SH-SY5Y (cell line): Measurements from ENCODE around the gene LIN37.

Source experiments
- GATA2 ChIP-seq: IDR thresholded peaks from 2 replicates; pipeline ENCODE4 v1.6.1; 2011; ENCODE audit warnings: mild to moderate bottlenecking, low read depth, low read length
- GATA3 ChIP-seq: IDR thresholded peaks from 2 replicates; pipeline ENCODE4 v1.6.1; 2011; ENCODE audit warnings: low read depth, mild to moderate bottlenecking, low read length, moderate library complexity

The LIN37 gene

DNA sequence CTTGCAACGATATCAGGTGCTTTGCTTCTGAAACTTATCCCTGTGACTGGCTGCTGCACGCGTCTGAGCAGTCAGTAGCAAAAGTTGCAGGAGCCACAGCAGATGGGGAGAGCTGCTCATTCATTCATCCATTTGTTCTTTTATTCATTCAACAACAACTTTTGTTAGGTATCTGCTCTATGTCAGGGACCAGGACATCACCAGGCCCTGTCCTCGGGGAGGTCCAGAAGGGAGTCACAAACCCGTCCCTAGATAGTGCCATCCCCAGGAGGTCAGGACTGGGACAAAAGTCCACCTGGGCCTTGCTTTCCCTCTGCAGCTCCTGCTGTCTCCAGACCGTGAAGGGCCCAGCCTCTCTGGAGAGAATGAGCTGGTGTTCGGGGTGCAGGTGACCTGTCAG, 29.6 kb downstream of the LIN37 start:
- TF ChIP-seq GATA2: no peak
- TF ChIP-seq GATA3: no peak

DNA sequence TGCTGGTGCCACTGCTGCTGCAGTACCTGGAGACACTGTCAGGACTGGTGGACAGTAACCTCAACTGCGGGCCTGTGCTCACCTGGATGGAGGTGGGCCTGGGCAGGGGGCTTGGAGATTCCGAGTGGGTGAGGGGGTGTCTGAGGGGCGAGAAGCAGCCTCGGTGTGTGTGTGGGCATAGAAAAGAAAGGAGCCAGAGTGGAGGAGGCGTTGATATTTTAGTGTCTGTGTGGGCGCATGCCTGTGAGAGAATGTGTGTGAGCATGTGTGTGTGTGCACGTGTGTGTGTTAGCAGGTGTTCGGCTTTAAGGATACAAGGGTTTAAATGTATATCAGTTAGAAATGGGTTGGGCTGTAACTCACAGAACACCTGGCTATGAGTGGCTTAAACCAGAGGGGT, 30.7 kb downstream of the LIN37 start:
- TF ChIP-seq GATA2 (no peak), GATA3 (no peak)

DNA sequence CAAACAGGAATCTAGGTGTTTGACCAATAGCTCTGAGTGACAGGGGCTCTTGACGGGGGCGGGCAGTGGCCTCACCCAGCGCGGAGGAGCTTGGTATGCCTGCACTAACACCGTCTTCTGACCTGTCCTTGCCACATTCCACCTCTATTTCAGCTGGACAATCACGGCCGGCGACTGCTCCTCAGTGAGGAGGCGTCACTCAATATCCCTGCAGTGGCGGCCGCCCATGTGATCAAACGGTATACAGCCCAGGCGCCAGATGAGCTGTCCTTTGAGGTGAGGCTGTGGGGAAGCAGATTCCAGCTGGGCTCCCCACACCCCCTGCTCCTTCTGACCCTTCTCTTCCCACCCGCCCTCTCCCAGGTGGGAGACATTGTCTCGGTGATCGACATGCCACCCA, 31.7 kb downstream of the LIN37 start:
- TF ChIP-seq GATA3: no peak
- no peak for TF ChIP-seq GATA2

DNA sequence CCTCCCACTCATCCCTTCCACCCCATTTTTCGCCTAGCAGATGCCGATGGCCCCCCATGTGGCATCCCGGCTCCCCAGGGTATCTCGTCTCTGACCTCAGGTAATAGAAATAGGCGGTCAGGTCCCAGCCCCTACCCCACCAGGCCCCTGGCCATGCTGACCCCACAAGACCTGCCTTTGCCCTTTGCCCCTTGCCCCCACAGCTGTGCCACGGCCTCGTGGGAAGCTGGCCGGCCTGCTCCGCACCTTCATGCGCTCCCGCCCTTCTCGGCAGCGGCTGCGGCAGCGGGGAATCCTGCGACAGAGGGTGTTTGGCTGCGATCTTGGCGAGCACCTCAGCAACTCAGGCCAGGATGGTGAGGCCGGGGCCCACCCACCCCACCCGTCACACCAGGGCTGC, 32.3 kb downstream of the LIN37 start:
- TF ChIP-seq GATA3 (no peak), GATA2 (no peak)

- TF ChIP-seq GATA2 (no peak), GATA3 (no peak)
Observed at GRCh38 chr19:35781650-35782049, 33.3 kb downstream of the LIN37 start.

DNA sequence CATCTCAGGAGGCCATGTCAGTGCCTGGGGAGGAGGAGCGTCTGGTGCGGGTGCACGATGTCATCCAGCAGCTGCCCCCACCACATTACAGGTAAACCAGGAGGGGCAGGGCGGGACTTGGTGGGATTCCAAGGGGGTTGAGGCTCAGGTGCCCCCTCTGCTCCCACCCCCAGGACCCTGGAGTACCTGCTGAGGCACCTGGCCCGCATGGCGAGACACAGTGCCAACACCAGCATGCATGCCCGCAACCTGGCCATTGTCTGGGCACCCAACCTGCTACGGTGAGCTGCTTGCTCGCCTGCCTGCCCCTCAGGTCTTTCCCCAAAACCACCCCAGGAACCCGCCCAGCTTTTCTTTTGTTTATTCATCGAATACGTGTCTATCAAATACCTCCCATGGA, 34.2 kb downstream of the LIN37 start:
- TF ChIP-seq GATA2: no peak
- no peak for TF ChIP-seq GATA3

DNA sequence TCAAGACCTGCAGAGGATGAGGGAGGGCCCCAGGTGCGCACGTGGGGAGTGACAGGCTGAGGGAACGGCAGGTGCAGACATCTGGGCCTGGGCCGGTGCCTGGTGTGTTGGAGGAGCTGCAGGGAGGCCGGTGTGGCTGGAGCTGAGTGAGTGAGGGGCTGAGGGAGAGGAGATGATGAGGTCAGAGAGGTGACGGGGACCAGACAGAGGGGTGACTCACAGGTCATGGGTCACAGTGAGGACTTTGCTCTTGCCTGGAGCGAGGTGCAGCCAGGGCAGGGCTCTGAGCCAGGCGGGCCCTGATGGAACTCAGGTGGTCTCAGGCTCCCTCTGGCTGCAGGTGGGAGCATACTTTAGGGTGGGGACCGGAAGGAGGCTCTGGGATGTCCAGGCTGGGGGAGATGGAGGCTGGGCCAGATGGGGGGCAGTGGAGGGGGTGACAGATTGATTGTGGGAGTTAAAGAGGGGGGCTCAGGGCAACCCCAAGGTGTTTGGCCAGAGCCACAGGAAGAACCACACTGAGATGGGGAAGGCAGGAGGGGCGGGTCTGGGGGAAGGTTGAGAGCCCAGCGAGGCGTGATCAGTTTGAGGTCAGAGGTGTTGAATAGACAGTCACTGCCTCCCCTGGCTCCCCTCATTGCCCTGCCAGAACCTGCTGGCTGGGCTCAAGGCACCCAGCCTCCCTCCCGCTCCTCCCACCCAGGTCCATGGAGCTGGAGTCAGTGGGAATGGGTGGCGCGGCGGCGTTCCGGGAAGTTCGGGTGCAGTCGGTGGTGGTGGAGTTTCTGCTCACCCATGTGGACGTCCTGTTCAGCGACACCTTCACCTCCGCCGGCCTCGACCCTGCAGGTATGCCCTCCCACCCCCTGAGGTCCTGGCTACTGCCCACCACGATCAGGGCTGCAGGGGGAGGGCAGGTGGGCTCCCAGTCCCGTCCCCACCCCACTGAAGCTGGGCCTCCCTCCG, 35.4 kb downstream of the LIN37 start:
- TF ChIP-seq GATA2 (no peak), GATA3 (no peak)

- TF ChIP-seq GATA2: no peak
- no peak for TF ChIP-seq GATA3
Observed at GRCh38 chr19:35784503-35785338, 36.3 kb downstream of the LIN37 start.

GRCh38 chr19:35785339-35785627, 36.9 kb downstream of the LIN37 start:
- TF ChIP-seq GATA2 (no peak), GATA3 (no peak)

GRCh38 chr19:35786299-35787160, 38.2 kb downstream of the LIN37 start:
- TF ChIP-seq GATA2 (no peak), GATA3 (no peak)

- TF ChIP-seq GATA2 (no peak), GATA3 (no peak)
Observed at GRCh38 chr19:35787227-35787799, 38.9 kb downstream of the LIN37 start.

DNA sequence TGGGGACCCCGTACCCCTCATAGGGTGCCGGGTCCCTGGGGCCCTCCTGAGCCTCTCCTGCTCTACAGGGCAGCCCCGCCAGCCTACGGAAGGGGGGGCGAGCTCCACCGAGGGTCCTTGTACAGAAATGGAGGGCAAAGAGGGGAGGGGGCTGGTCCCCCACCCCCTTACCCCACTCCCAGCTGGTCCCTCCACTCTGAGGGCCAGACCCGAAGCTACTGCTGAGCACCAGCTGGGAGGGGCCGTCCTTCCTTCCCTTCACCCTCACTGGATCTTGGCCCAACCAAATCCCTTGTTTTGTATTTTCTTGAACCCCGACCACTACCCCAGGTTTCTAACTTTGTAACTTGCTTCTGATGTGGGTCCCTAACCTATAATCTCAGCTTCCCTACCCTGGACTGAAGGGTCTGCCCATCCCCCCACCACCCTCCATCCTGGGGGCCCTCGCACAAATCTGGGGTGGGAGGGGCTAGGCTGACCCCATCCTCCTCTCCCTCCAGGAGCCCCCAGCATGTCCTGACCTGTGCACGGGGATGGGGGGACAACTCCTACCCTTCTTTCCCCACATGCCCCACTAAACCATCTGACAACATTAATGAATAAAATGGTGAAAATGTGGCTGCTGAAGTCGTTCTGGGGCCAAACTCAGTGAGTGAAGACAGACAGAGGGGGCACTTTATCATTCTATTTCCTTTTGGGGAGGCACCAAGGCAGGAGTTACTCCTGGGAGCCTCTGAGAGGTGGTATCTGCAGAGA, 40.0 kb downstream of the LIN37 start:
- TF ChIP-seq GATA3: no peak
- TF ChIP-seq GATA2: no peak

DNA sequence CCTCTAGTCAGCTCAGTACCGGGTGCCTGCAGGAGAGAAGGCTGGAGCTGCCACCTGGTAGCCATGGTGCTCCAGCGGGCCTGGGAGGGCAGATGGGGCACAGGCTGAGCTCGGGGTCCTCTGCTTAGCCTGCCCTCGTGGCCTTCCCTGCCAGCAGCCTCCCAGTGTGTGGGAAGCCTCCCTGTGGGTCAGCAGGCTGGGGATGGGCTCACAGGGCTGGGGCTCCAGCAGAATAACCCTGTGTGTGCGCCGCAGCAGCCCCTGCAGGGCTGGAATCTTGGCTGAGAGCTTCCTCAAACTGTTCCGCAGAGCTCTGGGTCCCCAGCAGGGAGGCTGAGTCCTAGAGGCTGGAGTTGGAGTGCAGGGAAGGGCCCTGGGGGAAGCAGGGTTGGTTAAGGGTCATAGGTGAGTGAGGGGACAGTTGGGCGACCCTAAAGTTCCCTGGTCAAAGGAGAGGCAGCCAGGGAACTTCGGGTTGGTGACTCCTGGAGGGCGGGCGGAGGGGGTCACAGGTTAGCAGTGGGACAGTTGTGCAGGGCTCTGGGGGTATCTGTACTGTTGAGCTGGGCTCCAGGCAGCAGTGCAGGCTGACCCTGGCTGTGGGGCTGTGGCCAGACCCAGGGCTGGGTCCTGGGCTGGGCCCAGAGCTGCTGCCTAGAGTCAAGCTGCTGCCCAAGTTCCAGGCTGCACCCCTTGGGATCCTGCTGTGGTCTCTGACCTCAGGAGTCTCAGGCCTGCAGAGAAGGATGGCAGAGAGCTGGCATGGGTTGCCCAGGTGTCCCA, 41.0 kb downstream of the LIN37 start:
- no peak for TF ChIP-seq GATA3
- TF ChIP-seq GATA2: no peak
